ENCODE measurements around the gene CHD5. TPM values are rescaled to one million over a fixed set of nuclear protein-coding genes. Genes with fewer than 3 reads are reported as not detected.

Gene CHD5
- total RNA-seq, 1 experiment from 2014 or later: 1.6 TPM

- peaks cover 3 to 11% of the 10 kb centered on the region in 2 experiments; a peak in 3 of 4 replicates for H3K4me1 Mint-ChIP-seq
- Histone ChIP-seq H3K4ac (ENCODE audit: low read depth, low read length) (no peak overlapping the region), H3K79me2 (ENCODE audit: insufficient read depth, low read length) (no peaks in the 10 kb centered on the region), H4K20me1 (ENCODE audit: control insufficient read depth, insufficient read depth, insufficient read length) (no peaks in the 10 kb centered on the region), H3K23me2 (ENCODE audit: insufficient read length, low read depth, low read length, poor library complexity, severe bottlenecking) (no peaks in the 10 kb centered on the region), H4K91ac (ENCODE audit: insufficient read length, low read depth, low read length) (no peak overlapping the region), H2AFZ (ENCODE audit: low read length) (no peak overlapping the region), H3K27me3 (ENCODE audit: insufficient read depth, low read length) (peaks cover 2% of the 10 kb centered on the region; the same call in 1 of the 2 replicates), H3K18ac (ENCODE audit: insufficient read length, low read depth, low read length) (no peak overlapping the region), H4K8ac (replicated peaks; ENCODE audit: insufficient read length, low read depth, low read length) (no peak overlapping the region), H3K14ac (ENCODE audit: insufficient read depth, low read length) (no peak overlapping the region), H2BK12ac (ENCODE audit: insufficient read length, low read depth, low read length) (no peak overlapping the region), H4K5ac (ENCODE audit: insufficient read length, low read depth, low read length) (no peak overlapping the region), H2BK15ac (ENCODE audit: low read depth, low read length) (no peak overlapping the region), H3K27ac (ENCODE audit: insufficient read length, low read depth, low read length) (no peak overlapping the region), H3K4me1 (ENCODE audit: insufficient read depth, low read length) (peaks cover 3% of the 10 kb centered on the region; the same call in 1 of the 2 replicates), H3K79me1 (ENCODE audit: insufficient read depth, low read depth, low read length, poor library complexity, severe bottlenecking) (no peaks in the 10 kb centered on the region), H2BK20ac (ENCODE audit: low read depth, low read length, poor library complexity, severe bottlenecking) (no peak overlapping the region), H2AK5ac (ENCODE audit: insufficient read length, low read length) (no peak overlapping the region), H3K23ac (ENCODE audit: insufficient read length, low read depth, low read length) (no peak overlapping the region), H3K9ac (ENCODE audit: extremely low read depth, insufficient read length, low read length) (no peak overlapping the region), H3K9me3 (ENCODE audit: control insufficient read depth, low read depth, low read length) (no peaks in the 10 kb centered on the region), H3K4me2 (ENCODE audit: insufficient read depth, insufficient read length, low read length) (no peak overlapping the region), H2BK5ac (ENCODE audit: insufficient read length, low read length) (no peak overlapping the region), H3T11ph (ENCODE audit: low read length) (no peak overlapping the region), H2BK120ac (ENCODE audit: low read depth, low read length, poor library complexity, severe bottlenecking) (no peak overlapping the region), H3K56ac (ENCODE audit: insufficient read length, low read depth, low read length) (no peak overlapping the region)
- TF ChIP-seq CTCF (conservative IDR thresholded peaks at IDR 0.05): no peak
- H3K36me3 Mint-ChIP-seq (ENCODE audit: insufficient read depth in 1 of 3, low read depth in 3 of 3): no peaks in the 10 kb centered on the region; a peak in 1 of 7 replicates
- no peak overlapping the region; a peak in 1 of 7 replicates for H3K27ac Mint-ChIP-seq
- no peaks in the 10 kb centered on the region; a peak in 1 of 5 replicates for H3K9me3 Mint-ChIP-seq
- H3K4me3 Mint-ChIP-seq: no peak overlapping the region
- WGBS (ENCODE audit: extremely low coverage, insufficient read length, low lambda C conversion rate): no CpG with 5 or more reads among the region's 15 CpGs
- DNase-seq: no peak
- H3K27me3 Mint-ChIP-seq (ENCODE audit: low read depth): peaks cover 44% of the 10 kb centered on the region
These were observed 54.8 kb downstream of the CHD5 start for GRCh38 chr1:6125366-6125765.
